Left lung (tissue), 10 donors: ENCODE data around the gene MAPK8IP3. TPM values are rescaled to one million over a fixed set of nuclear protein-coding genes. Genes with fewer than 3 reads are reported as not detected.

Source experiments
- ATAC-seq: fragments of 200-7000 bp; cut with Tn5 transposase; one replicate; pipeline ENCODE4 v1.9.1; 2020; ENCODE audit warnings: moderate library complexity
- DNase-seq, 4 donors: peaks; one replicate each; pipeline ENCODE4 v3.0.0-alpha.2; 2013 to 2020
- H3K27ac ChIP-seq, 2 donors: fragments of 200-600 bp; sonication (generic) in 1 of 2; one replicate each; pipeline versions ENCODE4 v1.5.0 to v1.8.0; 2020 to 2021
- H3K27me3 ChIP-seq, 2 donors: fragments of 200-600 bp; sonication (generic) in 1 of 2; one replicate each; pipeline versions ENCODE4 v1.5.0 to v1.8.0; 2020 to 2021
- H3K36me3 ChIP-seq, 2 donors: fragments of 200-600 bp; sonication (generic) in 1 of 2; one replicate each; pipeline versions ENCODE4 v1.5.0 to v1.8.0; 2020 to 2021
- H3K4me1 ChIP-seq, 2 donors: fragments of 200-600 bp; one replicate each; pipeline ENCODE4 v1.8.0; 2021
- H3K4me3 ChIP-seq, 2 donors: fragments of 200-600 bp; sonication (generic) in 1 of 2; one replicate each; pipeline versions ENCODE4 v1.5.0 to v1.8.0; 2020 to 2021; ENCODE audit warnings: mild to moderate bottlenecking in 1 of 2
- H3K9me3 ChIP-seq, 2 donors: fragments of 200-600 bp; sonication (generic) in 1 of 2; one replicate each; pipeline versions ENCODE4 v1.5.0 to v1.8.0; 2020 to 2021
- intact Hi-C, 2 donors: fragments of 100-400 bp; cut with DNase I; formaldehyde crosslinking; loops; one replicate each; pipeline versions ENCODE4 v1.11.2 to v1.14.2; 2022
- polyA plus RNA-seq, 6 donors: library from polyadenylated mRNA; unstranded; fragments of 120-200 nt; gene quantifications; one replicate each; pipeline ENCODE4 v1.2.1, GENCODE V29; 2013; ENCODE audit not compliant: insufficient read length in 6 of 6
- total RNA-seq, 2 donors: library from RNA; stranded (reverse); fragmentation: NEBNext Ultra II Directional; extraction: Animal tissue kit (Norgen Biotek cat#: 25700); gene quantifications; one replicate each; pipeline ENCODE4 v1.2.1, GENCODE V29; 2021
- TF ChIP-seq, protein P1 (sequence below), 2 donors: fragments of 200-600 bp; sonication (generic) in 1 of 2; IDR thresholded peaks; one replicate each; pipeline versions ENCODE4 v1.5.0 to v1.8.0; 2021; ENCODE audit warnings: antibody characterized with exemption in 2 of 2
- donor health status: DM: no; HTN: yes; CAD: no.
- donor health status: DM: no; HTN: no; CAD: no.

MAPK8IP3 gene
- total and polyA plus RNA-seq, 8 donors, result 48.1 to 85.9 (median 64.0) TPM

DNA sequence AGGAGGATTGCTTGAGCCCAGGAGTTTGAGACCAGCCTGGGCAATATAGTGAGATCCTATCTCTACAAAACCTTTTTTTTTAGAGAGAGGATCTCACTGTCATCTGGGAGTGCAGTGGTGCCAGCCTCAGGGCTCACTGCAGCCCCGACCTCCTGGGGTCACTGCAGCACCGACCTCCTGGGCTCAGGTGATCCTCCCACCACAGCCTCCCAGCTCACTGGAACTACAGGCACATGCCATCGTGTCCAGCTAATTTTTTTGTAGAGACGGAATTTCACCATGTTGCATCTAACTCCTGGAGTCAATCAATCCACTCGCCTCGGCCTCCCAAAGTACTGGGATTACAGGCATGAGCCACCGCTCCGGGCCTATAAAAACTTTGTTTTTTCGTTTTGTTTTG is 15.4 kb downstream of the MAPK8IP3 start:
- H3K36me3 ChIP-seq, result peaks cover 0 to 15% of the 10 kb centered on the region in 2 donors
- intact Hi-C loops, result no loop called here
- TF ChIP-seq, protein P1, sequence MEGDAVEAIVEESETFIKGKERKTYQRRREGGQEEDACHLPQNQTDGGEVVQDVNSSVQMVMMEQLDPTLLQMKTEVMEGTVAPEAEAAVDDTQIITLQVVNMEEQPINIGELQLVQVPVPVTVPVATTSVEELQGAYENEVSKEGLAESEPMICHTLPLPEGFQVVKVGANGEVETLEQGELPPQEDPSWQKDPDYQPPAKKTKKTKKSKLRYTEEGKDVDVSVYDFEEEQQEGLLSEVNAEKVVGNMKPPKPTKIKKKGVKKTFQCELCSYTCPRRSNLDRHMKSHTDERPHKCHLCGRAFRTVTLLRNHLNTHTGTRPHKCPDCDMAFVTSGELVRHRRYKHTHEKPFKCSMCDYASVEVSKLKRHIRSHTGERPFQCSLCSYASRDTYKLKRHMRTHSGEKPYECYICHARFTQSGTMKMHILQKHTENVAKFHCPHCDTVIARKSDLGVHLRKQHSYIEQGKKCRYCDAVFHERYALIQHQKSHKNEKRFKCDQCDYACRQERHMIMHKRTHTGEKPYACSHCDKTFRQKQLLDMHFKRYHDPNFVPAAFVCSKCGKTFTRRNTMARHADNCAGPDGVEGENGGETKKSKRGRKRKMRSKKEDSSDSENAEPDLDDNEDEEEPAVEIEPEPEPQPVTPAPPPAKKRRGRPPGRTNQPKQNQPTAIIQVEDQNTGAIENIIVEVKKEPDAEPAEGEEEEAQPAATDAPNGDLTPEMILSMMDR (IDR thresholded peaks at IDR 0.05), result no peak
- H3K9me3 ChIP-seq, result no peaks in the 10 kb centered on the region
- no peak overlapping the region for H3K4me3 ChIP-seq
- ATAC-seq (no peak), DNase-seq (peak in 1 of 4 donors; percentile 34)
- H3K27ac ChIP-seq, result peak overlapping the region; percentile 79 to 82
- H3K27me3 ChIP-seq, result no peaks in the 10 kb centered on the region
- H3K4me1 ChIP-seq, result peaks cover 15 to 49% of the 10 kb centered on the region in 2 donors

DNA sequence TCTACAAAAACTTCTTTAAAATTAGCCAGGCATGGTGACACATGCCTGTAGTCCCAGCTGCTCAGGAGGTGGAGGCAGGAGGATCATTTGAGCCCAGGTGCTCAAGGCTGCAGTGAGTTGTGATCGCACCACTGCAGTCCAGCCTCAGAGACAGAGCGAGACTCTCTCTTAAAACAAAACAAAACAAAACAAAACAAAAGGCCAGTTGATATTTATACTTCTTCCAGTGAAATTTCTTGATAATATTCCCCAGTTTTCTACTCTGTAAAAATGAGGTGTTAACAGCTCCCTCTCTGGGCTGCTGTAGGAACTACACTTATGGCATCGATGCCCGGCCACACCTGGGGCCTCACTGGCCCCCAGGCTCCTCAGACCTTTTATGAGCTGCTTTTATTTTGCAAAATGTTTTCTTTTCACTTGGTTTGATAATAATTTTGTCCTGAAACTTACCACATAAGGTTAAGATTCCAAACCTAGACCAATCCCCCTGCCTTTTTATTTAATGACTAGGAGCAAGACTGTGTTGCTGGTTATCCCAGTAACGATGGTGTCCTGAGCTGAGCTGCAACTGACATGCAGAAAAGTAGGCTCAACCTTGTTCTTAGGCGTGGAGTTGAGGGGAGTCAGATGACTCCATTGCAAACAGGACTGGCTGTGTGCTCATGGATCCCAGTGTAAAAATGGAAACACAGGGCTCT is 17.6 kb downstream of the MAPK8IP3 start:
- Histone ChIP-seq H3K27ac (peak overlapping the region in 1 of 2 donors; percentile 82), H3K4me3 (no peak overlapping the region), H3K27me3 (no peaks in the 10 kb centered on the region), H3K9me3 (no peaks in the 10 kb centered on the region), H3K36me3 (peaks cover 0 to 32% of the 10 kb centered on the region in 2 donors), H3K4me1 (peaks cover 15 to 49% of the 10 kb centered on the region in 2 donors)
- TF ChIP-seq, protein P1 (IDR thresholded peaks at IDR 0.05), result peak; percentile 83
- peak; percentile 58 for ATAC-seq
- no peak for DNase-seq
- intact Hi-C loops, result no loop called here

DNA sequence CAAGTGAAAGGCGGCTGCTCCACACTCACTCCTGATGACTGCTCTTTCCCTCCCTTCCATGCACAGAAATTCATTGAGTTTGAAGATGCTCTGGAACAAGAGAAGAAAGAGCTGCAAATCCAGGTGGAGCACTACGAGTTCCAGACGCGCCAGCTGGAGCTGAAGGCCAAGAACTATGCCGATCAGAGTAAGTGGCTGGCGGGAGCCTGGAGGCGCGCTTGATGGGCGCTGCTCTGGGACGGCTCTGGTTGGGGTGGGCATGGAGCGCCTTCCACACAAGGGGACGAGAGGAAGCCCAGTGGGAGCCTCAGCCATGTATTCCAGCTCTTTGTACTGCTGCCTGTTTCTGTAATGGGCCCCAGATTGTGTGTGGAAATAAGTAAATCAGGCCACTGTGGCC is 18.5 kb downstream of the MAPK8IP3 start:
- no peaks in the 10 kb centered on the region for H3K27me3 ChIP-seq
- H3K4me1 ChIP-seq, result peaks cover 15 to 44% of the 10 kb centered on the region in 2 donors
- intact Hi-C loops, result no loop called here
- H3K27ac ChIP-seq, result no peak overlapping the region
- H3K4me3 ChIP-seq, result no peak overlapping the region
- ATAC-seq (no peak), DNase-seq (no peak)
- TF ChIP-seq, protein P1 (IDR thresholded peaks at IDR 0.05), result no peak
- peaks cover 0 to 40% of the 10 kb centered on the region in 2 donors for H3K36me3 ChIP-seq
- H3K9me3 ChIP-seq, result no peaks in the 10 kb centered on the region

DNA sequence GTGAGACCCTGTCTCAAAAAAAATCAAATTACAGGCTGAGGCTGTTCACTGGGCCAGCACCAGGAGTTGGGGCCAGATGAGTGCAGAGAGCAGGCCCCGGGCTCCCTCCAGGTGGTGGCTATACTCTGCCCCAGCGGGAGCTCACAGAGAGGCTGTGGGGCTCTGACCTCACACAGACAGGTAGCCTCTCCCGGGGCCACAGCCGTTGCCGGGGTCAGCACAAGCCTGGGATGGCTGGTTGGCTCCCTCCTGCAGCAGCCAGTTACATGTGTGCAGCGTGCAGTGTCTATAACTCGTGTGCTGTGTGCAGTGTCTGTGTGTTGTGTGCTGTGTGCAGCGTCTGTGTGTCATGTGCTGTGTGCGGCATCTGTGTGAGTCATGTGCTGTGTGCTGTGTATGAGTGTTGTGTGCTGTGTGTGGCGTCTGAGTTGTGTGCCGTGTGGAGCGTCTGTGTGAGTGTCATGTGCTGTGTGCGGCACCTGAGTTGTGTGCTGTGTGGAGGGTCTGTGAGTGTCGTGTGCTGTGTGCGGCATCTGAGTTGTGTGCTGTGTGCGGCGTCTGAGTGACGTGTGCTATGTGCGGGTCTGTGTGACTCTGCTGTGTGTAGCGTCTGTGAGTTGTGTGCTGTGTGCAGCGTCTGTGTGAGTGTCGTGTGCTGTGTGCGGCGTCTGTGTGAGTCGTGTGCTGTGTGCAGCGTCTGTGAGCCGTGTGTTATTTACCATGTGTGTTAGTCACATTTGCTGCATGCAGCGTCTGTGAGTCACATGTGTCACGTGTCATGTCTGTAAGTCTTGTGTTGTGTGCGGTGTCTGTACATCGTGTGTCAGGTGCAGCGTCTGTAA is 20.9 kb downstream of the MAPK8IP3 start:
- H3K9me3 ChIP-seq, result no peaks in the 10 kb centered on the region
- ATAC-seq (no peak), DNase-seq (no peak)
- TF ChIP-seq, protein P1 (IDR thresholded peaks at IDR 0.05), result no peak
- H3K4me3 ChIP-seq, result no peak overlapping the region
- no peak overlapping the region for H3K27ac ChIP-seq
- no peaks in the 10 kb centered on the region for H3K27me3 ChIP-seq
- intact Hi-C loops, result no loop called here
- H3K4me1 ChIP-seq, result peaks cover 12 to 20% of the 10 kb centered on the region in 2 donors
- H3K36me3 ChIP-seq, result peaks cover 0 to 60% of the 10 kb centered on the region in 2 donors
